ENCODE data around the gene SGCG.
A peak's percentile ranks its signal among the peaks of the same experiment; 100 is the strongest.
"Not testable (repeated sequence)": the region's sequence is repeated elsewhere in the genome, so short reads cannot be mapped to it uniquely, and the experiment has no call there.

SGCG gene

GRCh38 chr13:23180711-23181110 is at the start of gene SGCG:
Gene SGCG (plus strand): TSS chr13:23180979. CDS start chr13:23203695, 22,716 bp downstream.
- DNase-seq (ENCODE audit: low read depth) = no peak

GRCh38 chr13:23134542-23134941 is 46.2 kb upstream of the SGCG start:
- DNase-seq (ENCODE audit: low read depth) = no peak

GRCh38 chr13:23140492-23140891 is 40.3 kb upstream of the SGCG start:
- peak; percentile 5 for DNase-seq (ENCODE audit: low read depth)

- DNase-seq (ENCODE audit: low read depth) = no peak
These were observed 38.8 kb upstream of the SGCG start for GRCh38 chr13:23141964-23142363.

GRCh38 chr13:23142607-23143006 is 38.2 kb upstream of the SGCG start:
- not testable (repeated sequence) for DNase-seq (ENCODE audit: low read depth)

GRCh38 chr13:23144431-23144830 is 36.3 kb upstream of the SGCG start:
- no peak for DNase-seq (ENCODE audit: low read depth)

GRCh38 chr13:23146006-23146405 is 34.8 kb upstream of the SGCG start:
- DNase-seq (ENCODE audit: low read depth) = no peak

GRCh38 chr13:23146811-23147625 is 33.8 kb upstream of the SGCG start:
- DNase-seq (ENCODE audit: low read depth) = no peak

- DNase-seq (ENCODE audit: low read depth) = no peak
These were observed 33.0 kb upstream of the SGCG start for GRCh38 chr13:23147827-23148226.

GRCh38 chr13:23157781-23158180 is 23.0 kb upstream of the SGCG start:
- no peak for DNase-seq (ENCODE audit: low read depth)

- peak; percentile 9 for DNase-seq (ENCODE audit: low read depth)
These were observed 21.5 kb upstream of the SGCG start for GRCh38 chr13:23159205-23159759.

GRCh38 chr13:23159760-23160637 is 20.8 kb upstream of the SGCG start:
- no peak for DNase-seq (ENCODE audit: low read depth)

GRCh38 chr13:23160638-23161480 is 19.9 kb upstream of the SGCG start:
- DNase-seq (ENCODE audit: low read depth) = no peak

GRCh38 chr13:23161481-23161825 is 19.3 kb upstream of the SGCG start:
- DNase-seq (ENCODE audit: low read depth) = no peak

GRCh38 chr13:23175920-23176319 is 4.9 kb upstream of the SGCG start:
- no peak for DNase-seq (ENCODE audit: low read depth)

GRCh38 chr13:23182142-23182541 is 1.4 kb downstream of the SGCG start:
- DNase-seq (ENCODE audit: low read depth) = no peak

GRCh38 chr13:23183292-23183691 is 2.5 kb downstream of the SGCG start:
- DNase-seq (ENCODE audit: low read depth) = no peak

- DNase-seq (ENCODE audit: low read depth) = no peak
These were observed 4.8 kb downstream of the SGCG start for GRCh38 chr13:23185542-23185941.

GRCh38 chr13:23201870-23202269 is 21.1 kb downstream of the SGCG start:
- no peak for DNase-seq (ENCODE audit: low read depth)

- DNase-seq (ENCODE audit: low read depth) = no peak
These were observed 21.6 kb downstream of the SGCG start for GRCh38 chr13:23202383-23202782.

GRCh38 chr13:23203516-23203915 is 22.7 kb downstream of the SGCG start:
- DNase-seq (ENCODE audit: low read depth) = no peak

GRCh38 chr13:23205807-23206206 is 25.0 kb downstream of the SGCG start:
- DNase-seq (ENCODE audit: low read depth) = no peak

Data from stromal cell of bone marrow (primary cell).